Heart right ventricle (tissue), 16 donors: ENCODE measurements around the gene MYO1E. TPM values are rescaled to one million over a fixed set of nuclear protein-coding genes. Genes with fewer than 3 reads are reported as not detected.

Source experiments
- ATAC-seq, 8 donors: fragments of 200-7000 bp; cut with Tn5 transposase; one replicate each; pipeline ENCODE4 v1.9.1; 2020; ENCODE audit warnings: mild to moderate bottlenecking in 8 of 8, moderate library complexity in 8 of 8, moderate number of reproducible peaks in 1 of 8
- DNase-seq, 2 donors: peaks; one replicate each; pipeline ENCODE4 v3.0.0-alpha.2; 2020
- H3K27ac ChIP-seq, 10 donors: fragments of 200-600 bp; sonication (generic) in 2 of 10; one replicate each; pipeline versions ENCODE4 v1.5.0 to v1.8.0; 2020 to 2022; ENCODE audit warnings: mild to moderate bottlenecking in 3 of 10
- H3K27me3 ChIP-seq, 7 donors: fragments of 200-600 bp; one replicate each; pipeline ENCODE4 v1.8.0; 2021 to 2022; ENCODE audit warnings: mild to moderate bottlenecking in 2 of 7
- H3K36me3 ChIP-seq, 9 donors: fragments of 200-600 bp; sonication (generic) in 1 of 9; one replicate each; pipeline versions ENCODE4 v1.5.0 to v1.8.0; 2020 to 2022; ENCODE audit warnings: mild to moderate bottlenecking in 2 of 9
- H3K4me1 ChIP-seq, 9 donors: fragments of 200-600 bp; sonication (generic) in 1 of 9; one replicate each; pipeline versions ENCODE4 v1.5.0 to v1.8.0; 2020 to 2022; ENCODE audit warnings: mild to moderate bottlenecking in 4 of 9
- H3K4me3 ChIP-seq, 10 donors: fragments of 200-600 bp; sonication (generic) in 2 of 10; one replicate each; pipeline versions ENCODE4 v1.5.0 to v1.8.0; 2020 to 2022; ENCODE audit warnings: mild to moderate bottlenecking in 7 of 10, moderate library complexity in 2 of 10
- H3K9me3 ChIP-seq, 11 donors: fragments of 200-600 bp in 10 of 11; sonication (generic) in 2 of 11; one replicate each; pipeline versions ENCODE4 v1.5.0 to v1.8.0; 2013 to 2022; ENCODE audit warnings: mild to moderate bottlenecking in 2 of 11, control low read depth in 1 of 11, moderate library complexity in 1 of 11
- WGBS, 2 donors: extraction: QIAGEN DNeasy Blood & Tissue Kit; methylation state at CpG; one replicate each; pipeline ENCODE4 v1.1.7; 2013; ENCODE audit warnings: inconsistent platforms in 1 of 2; 5-methylcytosine and 5-hydroxymethylcytosine counted together
- intact Hi-C, 10 donors: fragments of 100-400 bp; cut with DNase I; formaldehyde crosslinking; loops; one replicate each; pipeline versions ENCODE4 v1.11.1 to v1.14.2; 2022
- polyA plus RNA-seq, 2 donors: library from polyadenylated mRNA; stranded (reverse); fragments of 200-250 nt; gene quantifications; one replicate each; pipeline ENCODE4 v1.2.3, GENCODE V29; 2013
- total RNA-seq, 10 donors: library from RNA; stranded (reverse); fragmentation: NEBNext Ultra II Directional in 3 of 10; extraction: Animal tissue kit (Norgen Biotek cat#: 25700) in 3 of 10; gene quantifications; one replicate each; pipeline versions ENCODE4 v1.2.1 to v1.2.4, GENCODE V29; 2021 to 2023
- TF ChIP-seq, protein P1 (sequence below), 9 donors: fragments of 200-600 bp; sonication (generic) in 2 of 9; IDR thresholded peaks; one replicate each; pipeline versions ENCODE4 v1.5.0 to v1.8.0; 2021 to 2022; ENCODE audit warnings: antibody characterized with exemption in 9 of 9, mild to moderate bottlenecking in 5 of 9, moderate library complexity in 1 of 9
- donor health status: Arrhythmogenic right ventricular cardiomyopathy.
- donor health status: ischemic (EF 13 %, LVEDD 7.1; RV severe dilation, severe dysfunction).
- donor health status: healthy with polysubstance abuse.
- donor health status: DM: no; HTN: yes; CAD: no.
- donor health status: DM: no; HTN: no; CAD: no.
- donor health status: ischemic (EF 25% LVEDD 6.9; RV normal size, moderate dysfunction).
- donor health status: ischemic (EF 25% LVEDD 5.7; RV mildly dilated, moderate dysfunction).
- donor health status: healthy.
- donor health status: DM: yes; HTN: yes; CAD: no.
- donor health status: Ischemic cardiomyopathy.
- donor health status: ischemic (EF 35%, LVEDD 5.7; RV mildly dilated, moderate dysfunction).
- donor health status: nonischemic (EF 11% LVEDD 7.7; RV severe dilation, severe dysfunction).
- donor health status: DM: yes; HTN: yes; CAD: no.
- donor health status: PGD.
- donor health status: ischemic (EF 29% LVEDD 5.4; RV normal size, mild dysfunction).
- donor health status: nonischemic (EF 23%, LVEDD 6.1; RV moderate dilation, normal function).

MYO1E gene
- total and polyA plus RNA-seq, 12 donors: 9.3 to 75.3 (median 27.4) TPM

GRCh38 chr15:59154243-59154642, 218.4 kb downstream of the MYO1E start:
- ATAC-seq (no peak), DNase-seq (no peak)
- no peak overlapping the region for H3K27ac ChIP-seq
- TF ChIP-seq, protein P1, sequence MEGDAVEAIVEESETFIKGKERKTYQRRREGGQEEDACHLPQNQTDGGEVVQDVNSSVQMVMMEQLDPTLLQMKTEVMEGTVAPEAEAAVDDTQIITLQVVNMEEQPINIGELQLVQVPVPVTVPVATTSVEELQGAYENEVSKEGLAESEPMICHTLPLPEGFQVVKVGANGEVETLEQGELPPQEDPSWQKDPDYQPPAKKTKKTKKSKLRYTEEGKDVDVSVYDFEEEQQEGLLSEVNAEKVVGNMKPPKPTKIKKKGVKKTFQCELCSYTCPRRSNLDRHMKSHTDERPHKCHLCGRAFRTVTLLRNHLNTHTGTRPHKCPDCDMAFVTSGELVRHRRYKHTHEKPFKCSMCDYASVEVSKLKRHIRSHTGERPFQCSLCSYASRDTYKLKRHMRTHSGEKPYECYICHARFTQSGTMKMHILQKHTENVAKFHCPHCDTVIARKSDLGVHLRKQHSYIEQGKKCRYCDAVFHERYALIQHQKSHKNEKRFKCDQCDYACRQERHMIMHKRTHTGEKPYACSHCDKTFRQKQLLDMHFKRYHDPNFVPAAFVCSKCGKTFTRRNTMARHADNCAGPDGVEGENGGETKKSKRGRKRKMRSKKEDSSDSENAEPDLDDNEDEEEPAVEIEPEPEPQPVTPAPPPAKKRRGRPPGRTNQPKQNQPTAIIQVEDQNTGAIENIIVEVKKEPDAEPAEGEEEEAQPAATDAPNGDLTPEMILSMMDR (IDR thresholded peaks at IDR 0.05): no peak
- WGBS, 2 donors: 95 to 97% methylated on average over 8 of the region's 8 CpGs
- no peak overlapping the region for H3K4me3 ChIP-seq
- intact Hi-C loops: loop anchor here in 1 of 10 donors (10.0 kb wide), 1 partner anchor 169 kb away; the partner anchor contains the start of gene RNF111
- H3K4me1 ChIP-seq: no peaks in the 10 kb centered on the region
- no peaks in the 10 kb centered on the region for H3K9me3 ChIP-seq
- peaks cover 0 to 100% (median 36%) of the 10 kb centered on the region in 9 donors for H3K36me3 ChIP-seq
- H3K27me3 ChIP-seq: no peaks in the 10 kb centered on the region

GRCh38 chr15:59153466-59153865, 219.2 kb downstream of the MYO1E start:
- Histone ChIP-seq H3K4me3 (no peak overlapping the region), H3K36me3 (peaks cover 0 to 100% (median 36%) of the 10 kb centered on the region in 9 donors), H3K4me1 (peaks cover 0 to 4% (median 0%) of the 10 kb centered on the region in 9 donors), H3K9me3 (no peaks in the 10 kb centered on the region), H3K27ac (no peak overlapping the region), H3K27me3 (no peaks in the 10 kb centered on the region)
- no peak for DNase-seq
- TF ChIP-seq, protein P1 (IDR thresholded peaks at IDR 0.05): no peak
- intact Hi-C loops: loop anchor here in 1 of 10 donors (10.0 kb wide), 1 partner anchor 169 kb away; the partner anchor contains the start of gene RNF111
- WGBS, 2 donors: 95 to 96% methylated on average over 8 of the region's 8 CpGs
- ATAC-seq: no peak

- TF ChIP-seq, protein P1 (IDR thresholded peaks at IDR 0.05): no peak
- Histone ChIP-seq H3K9me3 (no peaks in the 10 kb centered on the region), H3K27ac (no peak overlapping the region), H3K36me3 (peaks cover 0 to 100% (median 35%) of the 10 kb centered on the region in 9 donors), H3K27me3 (no peaks in the 10 kb centered on the region), H3K4me1 (peaks cover 0 to 4% (median 0%) of the 10 kb centered on the region in 9 donors), H3K4me3 (no peak overlapping the region)
- ATAC-seq: no peak
- WGBS, 2 donors: 95% methylated on average over 6 of the region's 6 CpGs
- intact Hi-C loops: loop anchor here in 1 of 10 donors (10.0 kb wide), 1 partner anchor 168 kb away; the partner anchor contains the start of gene RNF111
- no peak for DNase-seq
These were observed 219.8 kb downstream of the MYO1E start for GRCh38 chr15:59152694-59153450.

DNA sequence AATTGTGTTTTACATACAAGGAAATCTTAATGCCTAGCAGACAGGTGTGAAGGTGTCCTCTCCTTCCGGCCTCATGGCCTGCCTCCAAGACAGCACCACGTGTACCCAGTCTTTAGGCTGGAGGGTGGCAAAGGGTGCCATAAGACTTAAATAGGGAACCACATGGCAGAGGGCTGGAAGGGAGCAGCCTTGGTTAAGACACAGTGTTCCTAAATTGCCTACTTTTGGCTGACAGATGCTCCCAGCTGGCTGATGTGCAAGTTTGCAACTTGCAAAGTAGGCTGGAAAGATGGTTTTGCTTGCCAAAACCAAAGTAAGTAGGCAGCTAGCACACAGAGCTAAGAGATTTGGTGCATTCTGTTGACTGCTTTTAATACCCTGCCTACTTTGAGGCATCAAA, 222.5 kb downstream of the MYO1E start:
- H3K27ac ChIP-seq: no peak overlapping the region
- H3K9me3 ChIP-seq: no peaks in the 10 kb centered on the region
- H3K27me3 ChIP-seq: no peaks in the 10 kb centered on the region
- peaks cover 0 to 4% (median 0%) of the 10 kb centered on the region in 9 donors for H3K4me1 ChIP-seq
- 79 to 81% methylated on average over 2 of the region's 2 CpGs for WGBS, 2 donors
- H3K4me3 ChIP-seq: no peak overlapping the region
- intact Hi-C loops: loop anchor here in 1 of 10 donors (10.0 kb wide), 1 partner anchor 165 kb away; the partner anchor contains the start of gene RNF111
- DNase-seq: no peak
- peaks cover 0 to 100% (median 28%) of the 10 kb centered on the region in 9 donors for H3K36me3 ChIP-seq
- TF ChIP-seq, protein P1 (IDR thresholded peaks at IDR 0.05): no peak
- no peak for ATAC-seq
